CD4-positive, alpha-beta memory T cell (primary cell): ENCODE measurements around the gene ZBTB39. TPM values are rescaled to one million over a fixed set of nuclear protein-coding genes. Genes with fewer than 3 reads are reported as not detected.

Source experiments
- CTCF ChIA-PET: fragments of 350-600 bp; sonication (Branson Sonifier 250); formaldehyde crosslinking; loops from one replicate; lab custom pipeline; 2021; ENCODE audit warnings: inconsistent platforms; ENCODE audit not compliant: partially characterized antibody; lab: Charles Lee
- POLR2A ChIA-PET: fragments of 350-600 bp; sonication (Branson Sonifier 250); formaldehyde crosslinking; loops from one replicate; lab custom pipeline; 2021; ENCODE audit not compliant: partially characterized antibody; lab: Charles Lee
- DNase-seq, 5 donors: peaks; one replicate each; pipeline versions ENCODE4 v3.0.0 to v3.0.0-alpha.2; 2020 to 2022; ENCODE audit warnings: mixed read lengths in 1 of 5
- H3K27ac ChIP-seq: one replicate; pipeline ENCODE4 v1.7.0; 2013; ENCODE audit warnings: low read depth, low read length
- H3K27me3 ChIP-seq: 2 replicates; pipeline ENCODE4 v1.7.0; 2013; ENCODE audit warnings: mild to moderate bottlenecking, low read length, moderate library complexity; ENCODE audit not compliant: insufficient read depth
- H3K36me3 ChIP-seq: 2 replicates; pipeline ENCODE4 v1.7.0; 2013; ENCODE audit warnings: mild to moderate bottlenecking, low read length, moderate library complexity; ENCODE audit not compliant: insufficient read depth
- H3K4me1 ChIP-seq: 2 replicates; pipeline ENCODE4 v1.7.0; 2013; ENCODE audit warnings: mild to moderate bottlenecking, low read length, moderate library complexity; ENCODE audit not compliant: insufficient read depth
- H3K4me3 ChIP-seq, 2 donors: one replicate each; pipeline ENCODE4 v1.7.0; 2013; ENCODE audit warnings: low read length in 2 of 2, mild to moderate bottlenecking in 1 of 2
- H3K9me3 ChIP-seq, 2 donors: one replicate each; pipeline ENCODE4 v1.7.0; 2013; ENCODE audit warnings: low read length in 2 of 2, control low read depth in 1 of 2; ENCODE audit not compliant: control insufficient read depth in 1 of 2
- H3K27ac Mint-ChIP-seq, 7 donors: one replicate each; pipeline ENCODE4 v1.8.0; 2020 to 2021; ENCODE audit warnings: mixed read lengths in 7 of 7, mild to moderate bottlenecking in 6 of 7, inconsistent platforms in 3 of 7, moderate library complexity in 3 of 7
- H3K27me3 Mint-ChIP-seq, 2 donors: one replicate each; pipeline ENCODE4 v1.8.0; 2020 to 2021; ENCODE audit warnings: mixed read lengths in 2 of 2
- H3K36me3 Mint-ChIP-seq, 2 donors: one replicate each; pipeline ENCODE4 v1.8.0; 2020 to 2021; ENCODE audit warnings: mixed read lengths in 2 of 2, inconsistent platforms in 1 of 2, mild to moderate bottlenecking in 1 of 2
- H3K4me1 Mint-ChIP-seq, 4 donors: one replicate each; pipeline ENCODE4 v1.8.0; 2020 to 2021; ENCODE audit warnings: mixed read lengths in 4 of 4, mild to moderate bottlenecking in 1 of 4
- H3K4me3 Mint-ChIP-seq, 8 donors: one replicate each; pipeline ENCODE4 v1.8.0; 2020 to 2021; ENCODE audit warnings: mixed read lengths in 8 of 8, mild to moderate bottlenecking in 7 of 8, moderate library complexity in 6 of 8, inconsistent platforms in 3 of 8
- H3K9me3 Mint-ChIP-seq, 8 donors: one replicate each; pipeline ENCODE4 v1.8.0; 2020 to 2021; ENCODE audit warnings: mixed read lengths in 8 of 8, mild to moderate bottlenecking in 5 of 8, inconsistent platforms in 3 of 8, moderate library complexity in 1 of 8
- intact Hi-C: fragments of 100-400 bp; cut with micrococcal nuclease; formaldehyde crosslinking; loops from one replicate; pipeline ENCODE4 v1.15.1; 2023
- polyA plus RNA-seq, 2 donors: library from polyadenylated mRNA; unstranded; fragments of 300-500 nt; fragmentation: Illumina TruSeq; gene quantifications; one replicate each; pipeline ENCODE4 v1.2.3, GENCODE V29; 2021
- total RNA-seq, 2 experiments: library from RNA; stranded (reverse); gene quantifications; one replicate each; pipeline ENCODE4 v1.2.3, GENCODE V29; 2021

The ZBTB39 gene
- total and polyA plus RNA-seq, 4 experiments from 2014 or later, result 0.98 to 12.2 (median 6.7) TPM

DNA sequence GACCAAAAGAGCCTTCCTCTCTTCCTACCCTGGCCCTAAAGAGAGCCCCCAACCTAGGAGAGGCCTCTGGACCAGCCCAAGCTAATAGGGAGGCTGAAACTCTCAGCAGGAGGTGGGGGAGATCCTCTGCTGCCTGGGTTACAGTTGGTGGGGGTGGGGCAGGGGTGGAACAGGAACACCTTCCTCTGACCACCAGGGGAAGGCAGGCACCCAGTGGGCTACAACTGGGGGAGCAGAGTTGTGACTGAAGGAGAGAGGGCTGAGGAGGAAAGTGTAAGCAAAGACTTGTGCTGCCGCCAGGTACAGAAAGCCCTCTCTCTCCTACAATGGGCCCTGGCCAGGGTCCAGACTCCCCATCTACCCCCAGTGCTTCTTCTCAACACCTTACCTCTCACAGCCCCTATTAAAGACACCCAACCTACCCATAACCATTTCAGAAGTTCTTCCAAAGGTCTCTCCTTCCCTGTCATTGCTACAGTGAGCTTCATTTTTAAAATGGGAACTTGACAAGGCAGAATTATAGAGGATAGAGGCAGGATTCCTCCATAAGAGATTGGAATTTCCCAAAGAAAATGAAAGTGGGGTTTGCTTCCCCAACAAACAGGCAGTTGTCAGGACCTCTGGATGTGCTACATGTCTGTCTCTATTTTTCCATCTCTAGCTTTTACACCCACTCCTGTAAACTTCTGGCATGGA is 42.2 kb upstream of the ZBTB39 start:
- peaks cover 9 to 24% (median 18%) of the 10 kb centered on the region in 4 donors for H3K4me1 Mint-ChIP-seq
- Histone ChIP-seq H3K36me3 (no peaks in the 10 kb centered on the region), H3K27me3 (no peaks in the 10 kb centered on the region), H3K9me3 (no peaks in the 10 kb centered on the region), H3K4me1 (peaks cover 18% of the 10 kb centered on the region), H3K4me3 (no peak overlapping the region), H3K27ac (no peak overlapping the region)
- H3K27ac Mint-ChIP-seq, result peak overlapping the region in 3 of 7 donors; percentile 25 to 42 (median 36)
- intact Hi-C loops, result no loop called here
- DNase-seq, result no peak
- no peaks in the 10 kb centered on the region for H3K9me3 Mint-ChIP-seq
- ChIA-PET POLR2A (interaction anchor here (0.8 kb wide), 1 partner anchor 323 kb away, joined by 4 read pairs; the partner anchor contains the start of gene NACA), CTCF (interaction anchor here (0.9 to 3.6 kb wide), 5 partner anchors 8 to 77 kb away, joined by 3 to 25 read pairs (median 7); partner anchors contain the start of gene STAT6)
- H3K27me3 Mint-ChIP-seq, result no peaks in the 10 kb centered on the region
- no peaks in the 10 kb centered on the region for H3K36me3 Mint-ChIP-seq
- no peak overlapping the region for H3K4me3 Mint-ChIP-seq

DNA sequence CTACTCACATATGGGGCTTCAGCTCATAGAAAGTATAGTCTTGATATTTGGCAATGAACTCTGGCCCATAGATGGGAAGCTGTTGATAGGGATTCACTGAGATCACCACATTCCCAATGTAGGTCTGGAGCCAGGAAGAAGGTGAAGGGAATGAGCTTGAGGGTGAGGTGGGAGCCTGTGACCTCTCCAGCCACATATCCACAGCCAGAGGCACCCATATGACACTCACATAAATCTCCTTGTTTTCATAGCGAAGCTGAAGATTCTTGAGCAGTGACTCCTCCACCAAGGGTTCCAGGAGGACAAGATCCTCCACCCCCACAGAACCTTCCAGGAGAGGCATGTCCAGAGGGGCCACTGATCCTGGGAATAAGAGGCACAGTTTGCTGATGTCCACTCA is 41.6 kb upstream of the ZBTB39 start:
- ChIA-PET POLR2A (interaction anchor here (0.8 to 1.2 kb wide), 3 partner anchors 31 to 323 kb away, joined by 3 to 4 read pairs (median 4); partner anchors contain the start of genes NACA and NEMP1), CTCF (interaction anchor here (0.9 to 3.6 kb wide), 5 partner anchors 8 to 77 kb away, joined by 3 to 25 read pairs (median 7); partner anchors contain the start of gene STAT6)
- Mint-ChIP-seq H3K4me1 (peaks cover 9 to 24% (median 18%) of the 10 kb centered on the region in 4 donors), H3K36me3 (no peaks in the 10 kb centered on the region), H3K27ac (peak overlapping the region in 2 of 7 donors; percentile 0 to 82), H3K9me3 (no peaks in the 10 kb centered on the region), H3K4me3 (peak overlapping the region in 1 of 8 donors; percentile 13), H3K27me3 (no peaks in the 10 kb centered on the region)
- Histone ChIP-seq H3K27ac (no peak overlapping the region), H3K9me3 (no peaks in the 10 kb centered on the region), H3K36me3 (no peaks in the 10 kb centered on the region), H3K27me3 (no peaks in the 10 kb centered on the region), H3K4me1 (peaks cover 18% of the 10 kb centered on the region), H3K4me3 (no peak overlapping the region)
- DNase-seq, result no peak
- intact Hi-C loops, result no loop called here

DNA sequence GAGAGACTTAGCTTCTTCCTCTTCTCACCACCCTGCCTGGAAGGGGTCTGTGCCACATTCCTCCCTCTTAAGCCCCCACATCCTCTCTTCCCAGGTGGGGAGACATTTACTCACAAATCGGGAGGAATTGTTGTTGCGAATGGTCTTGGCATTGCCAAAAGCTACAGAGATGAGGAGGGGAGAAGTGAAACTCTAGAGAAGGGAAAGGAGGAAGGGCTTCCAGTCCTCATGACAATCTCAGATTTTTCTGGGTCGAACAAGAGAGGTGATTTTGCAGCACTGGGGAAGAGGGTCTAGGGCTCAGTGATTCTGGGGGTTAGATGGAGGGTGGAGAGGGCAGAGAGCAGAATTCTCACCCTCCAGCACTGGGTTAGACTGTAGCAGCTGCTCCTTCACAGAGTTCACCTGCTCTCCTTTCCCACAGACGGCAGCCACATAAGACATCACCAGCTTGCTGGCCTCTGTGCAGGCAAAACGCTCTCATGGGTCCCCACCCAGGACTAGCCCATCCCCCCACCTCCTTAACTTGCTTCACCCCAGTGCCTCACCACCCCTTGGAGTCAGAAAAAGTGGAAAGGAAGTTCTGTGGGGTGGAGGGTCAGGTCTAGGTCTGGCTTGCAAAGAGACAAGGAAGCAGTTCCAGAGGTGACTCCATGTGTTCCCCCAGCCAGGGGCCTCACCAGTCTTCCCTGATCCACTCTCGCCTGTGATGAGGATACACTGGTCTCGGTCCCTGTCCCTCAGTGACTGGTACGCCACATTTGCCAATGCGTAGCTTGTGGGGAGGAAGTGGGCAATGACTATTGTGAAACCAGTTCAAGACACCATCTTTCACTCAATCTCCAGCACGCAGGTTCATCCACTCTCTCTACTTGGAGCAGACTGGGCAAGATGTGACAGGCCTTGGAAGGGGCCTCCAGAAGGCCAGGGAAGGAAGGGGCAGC is 40.9 kb upstream of the ZBTB39 start:
- H3K9me3 Mint-ChIP-seq, result no peaks in the 10 kb centered on the region
- H3K4me1 ChIP-seq, result peaks cover 18% of the 10 kb centered on the region
- H3K9me3 ChIP-seq, result no peaks in the 10 kb centered on the region
- peak in 4 of 5 donors; percentile 18 to 46 (median 36) for DNase-seq
- H3K27ac ChIP-seq, result no peak overlapping the region
- CTCF ChIA-PET, result interaction anchor here (1.1 to 3.6 kb wide), 4 partner anchors 10 to 65 kb away, joined by 3 to 25 read pairs (median 7); partner anchors contain the start of gene STAT6
- H3K4me3 Mint-ChIP-seq, result peak overlapping the region in 7 of 8 donors; percentile 29 to 70 (median 61)
- no peaks in the 10 kb centered on the region for H3K36me3 ChIP-seq
- no peaks in the 10 kb centered on the region for H3K36me3 Mint-ChIP-seq
- peaks cover 9 to 24% (median 18%) of the 10 kb centered on the region in 4 donors for H3K4me1 Mint-ChIP-seq
- H3K27ac Mint-ChIP-seq, result peak overlapping the region in 5 of 7 donors; percentile 56 to 89 (median 82)
- H3K4me3 ChIP-seq, result peak overlapping the region in 1 of 2 donors; percentile 5
- POLR2A ChIA-PET, result interaction anchor here (0.8 to 1.4 kb wide), 7 partner anchors 20 to 322 kb away, joined by 3 to 4 read pairs (median 4); partner anchors contain the start of genes LRP1, NACA and NEMP1
- no peaks in the 10 kb centered on the region for H3K27me3 ChIP-seq
- H3K27me3 Mint-ChIP-seq, result no peaks in the 10 kb centered on the region
- intact Hi-C loops, result no loop called here

DNA sequence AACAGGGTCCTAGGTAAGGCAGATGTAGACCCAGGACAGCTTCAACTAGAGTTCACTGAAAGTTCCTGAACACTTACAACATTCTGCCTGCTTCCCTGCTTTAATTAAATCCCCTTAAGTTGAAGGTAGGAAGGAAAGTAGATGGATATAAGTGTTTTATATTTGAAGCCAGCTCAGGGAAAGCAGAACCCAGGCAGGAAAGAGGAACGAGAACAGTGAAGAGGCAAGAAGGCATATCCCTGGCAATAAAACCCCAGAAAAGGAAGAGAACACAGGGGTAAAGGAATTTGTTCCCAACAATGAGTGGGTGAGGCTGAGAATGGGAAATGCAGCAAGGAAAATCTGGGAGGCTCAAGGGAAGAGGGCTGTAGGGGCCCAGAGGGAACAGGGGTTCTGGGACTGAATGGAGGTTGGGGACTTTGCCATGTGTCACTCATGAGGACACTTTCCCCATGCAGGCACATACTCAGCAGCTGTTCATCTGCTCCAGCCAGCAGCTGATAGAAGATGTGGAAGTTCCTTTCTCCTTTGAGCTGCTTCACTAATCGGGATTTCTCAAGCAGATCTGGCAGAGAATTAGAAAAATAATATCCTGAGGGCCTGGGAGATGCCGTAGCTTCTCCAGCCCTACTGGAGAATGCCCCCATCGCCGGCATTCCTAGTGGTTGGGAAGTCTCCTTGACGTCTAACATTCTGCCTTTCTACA is 39.9 kb upstream of the ZBTB39 start:
- H3K36me3 Mint-ChIP-seq, result no peaks in the 10 kb centered on the region
- H3K9me3 Mint-ChIP-seq, result no peaks in the 10 kb centered on the region
- no peaks in the 10 kb centered on the region for H3K27me3 Mint-ChIP-seq
- no peak for DNase-seq
- CTCF ChIA-PET, result interaction anchor here (0.7 to 3.6 kb wide), 3 partner anchors 11 to 59 kb away, joined by 3 to 25 read pairs (median 3); no protein-coding TSS in a partner anchor
- H3K4me3 Mint-ChIP-seq, result peak overlapping the region in 4 of 8 donors; percentile 36 to 70 (median 64)
- peaks cover 9 to 24% (median 18%) of the 10 kb centered on the region in 4 donors for H3K4me1 Mint-ChIP-seq
- Histone ChIP-seq H3K9me3 (no peaks in the 10 kb centered on the region), H3K4me3 (no peak overlapping the region), H3K27me3 (no peaks in the 10 kb centered on the region), H3K4me1 (peaks cover 18% of the 10 kb centered on the region), H3K36me3 (no peaks in the 10 kb centered on the region), H3K27ac (no peak overlapping the region)
- intact Hi-C loops, result no loop called here
- H3K27ac Mint-ChIP-seq, result peak overlapping the region in 1 of 7 donors; percentile 20
- POLR2A ChIA-PET, result interaction anchor here (1.0 to 1.4 kb wide), 4 partner anchors 19 to 82 kb away, joined by 3 to 4 read pairs (median 4); partner anchors contain the start of gene LRP1

DNA sequence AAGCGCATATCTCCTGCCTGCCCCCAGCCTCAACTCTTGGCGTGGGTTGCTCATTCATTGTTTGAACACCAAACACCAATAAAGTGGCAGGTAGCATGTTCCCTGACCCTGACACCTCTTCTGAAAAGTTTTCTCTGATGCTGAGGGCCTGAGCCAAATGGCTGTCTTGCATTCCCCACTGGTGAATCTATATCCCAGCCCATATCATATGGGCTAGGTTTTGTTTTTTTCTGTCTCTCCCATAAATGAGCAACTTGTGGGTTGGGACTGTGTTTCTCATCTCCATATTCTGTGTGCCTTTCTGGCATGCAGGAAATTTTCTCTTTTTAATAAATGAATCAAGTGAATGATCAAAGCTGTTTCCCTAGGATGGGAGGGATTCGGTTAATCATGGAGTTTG is 38.5 kb upstream of the ZBTB39 start:
- no peaks in the 10 kb centered on the region for H3K27me3 ChIP-seq
- H3K9me3 Mint-ChIP-seq, result no peaks in the 10 kb centered on the region
- H3K4me1 ChIP-seq, result peaks cover 18% of the 10 kb centered on the region
- no peak overlapping the region for H3K27ac Mint-ChIP-seq
- no peaks in the 10 kb centered on the region for H3K36me3 Mint-ChIP-seq
- no peak overlapping the region for H3K4me3 Mint-ChIP-seq
- no peak overlapping the region for H3K4me3 ChIP-seq
- H3K36me3 ChIP-seq, result no peaks in the 10 kb centered on the region
- ChIA-PET CTCF (no interaction called here), POLR2A (no interaction called here)
- peaks cover 9 to 24% (median 18%) of the 10 kb centered on the region in 4 donors for H3K4me1 Mint-ChIP-seq
- H3K27ac ChIP-seq, result no peak overlapping the region
- intact Hi-C loops, result no loop called here
- peaks cover 0 to 3% of the 10 kb centered on the region in 2 donors for H3K27me3 Mint-ChIP-seq
- no peaks in the 10 kb centered on the region for H3K9me3 ChIP-seq
- no peak for DNase-seq

DNA sequence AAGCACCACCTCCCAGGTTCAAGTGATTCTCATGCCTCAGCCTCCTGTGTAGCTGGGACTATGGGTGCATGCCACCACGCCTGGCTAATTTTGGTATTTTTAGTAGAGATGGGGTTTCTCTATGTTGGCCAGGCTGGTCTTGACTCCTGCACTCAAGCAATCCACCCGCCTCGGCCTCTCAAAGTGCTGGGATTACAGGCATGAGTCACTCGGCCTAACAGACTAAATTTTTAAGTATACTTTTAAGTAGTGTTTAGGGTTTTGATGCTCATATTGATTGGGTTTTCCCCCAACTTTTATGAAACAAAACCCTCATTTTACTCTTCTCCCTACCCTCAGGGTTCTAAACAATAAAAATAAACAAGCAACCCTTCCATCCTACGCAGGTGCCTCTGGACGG is 38.1 kb upstream of the ZBTB39 start:
- H3K27ac Mint-ChIP-seq, result no peak overlapping the region
- H3K9me3 Mint-ChIP-seq, result no peaks in the 10 kb centered on the region
- H3K27me3 Mint-ChIP-seq, result peaks cover 0 to 3% of the 10 kb centered on the region in 2 donors
- no peaks in the 10 kb centered on the region for H3K27me3 ChIP-seq
- CTCF ChIA-PET, result no interaction called here
- POLR2A ChIA-PET, result no interaction called here
- no peak overlapping the region for H3K27ac ChIP-seq
- H3K4me3 Mint-ChIP-seq, result no peak overlapping the region
- no peak for DNase-seq
- H3K36me3 ChIP-seq, result no peaks in the 10 kb centered on the region
- intact Hi-C loops, result no loop called here
- peaks cover 9 to 24% (median 18%) of the 10 kb centered on the region in 4 donors for H3K4me1 Mint-ChIP-seq
- no peaks in the 10 kb centered on the region for H3K9me3 ChIP-seq
- H3K4me1 ChIP-seq, result peaks cover 18% of the 10 kb centered on the region
- no peaks in the 10 kb centered on the region for H3K36me3 Mint-ChIP-seq
- no peak overlapping the region for H3K4me3 ChIP-seq
